ENCODE results near the gene CCR5.

GRCh38 chr3:46338840-46339239 lies 31.9 kb upstream of the CCR5 start:
- TF ChIP-seq POLR2AphosphoS5 (IDR thresholded peaks at IDR 0.05; ENCODE audit: low read depth, low read length) = no peak
- TF ChIP-seq, protein P1, sequence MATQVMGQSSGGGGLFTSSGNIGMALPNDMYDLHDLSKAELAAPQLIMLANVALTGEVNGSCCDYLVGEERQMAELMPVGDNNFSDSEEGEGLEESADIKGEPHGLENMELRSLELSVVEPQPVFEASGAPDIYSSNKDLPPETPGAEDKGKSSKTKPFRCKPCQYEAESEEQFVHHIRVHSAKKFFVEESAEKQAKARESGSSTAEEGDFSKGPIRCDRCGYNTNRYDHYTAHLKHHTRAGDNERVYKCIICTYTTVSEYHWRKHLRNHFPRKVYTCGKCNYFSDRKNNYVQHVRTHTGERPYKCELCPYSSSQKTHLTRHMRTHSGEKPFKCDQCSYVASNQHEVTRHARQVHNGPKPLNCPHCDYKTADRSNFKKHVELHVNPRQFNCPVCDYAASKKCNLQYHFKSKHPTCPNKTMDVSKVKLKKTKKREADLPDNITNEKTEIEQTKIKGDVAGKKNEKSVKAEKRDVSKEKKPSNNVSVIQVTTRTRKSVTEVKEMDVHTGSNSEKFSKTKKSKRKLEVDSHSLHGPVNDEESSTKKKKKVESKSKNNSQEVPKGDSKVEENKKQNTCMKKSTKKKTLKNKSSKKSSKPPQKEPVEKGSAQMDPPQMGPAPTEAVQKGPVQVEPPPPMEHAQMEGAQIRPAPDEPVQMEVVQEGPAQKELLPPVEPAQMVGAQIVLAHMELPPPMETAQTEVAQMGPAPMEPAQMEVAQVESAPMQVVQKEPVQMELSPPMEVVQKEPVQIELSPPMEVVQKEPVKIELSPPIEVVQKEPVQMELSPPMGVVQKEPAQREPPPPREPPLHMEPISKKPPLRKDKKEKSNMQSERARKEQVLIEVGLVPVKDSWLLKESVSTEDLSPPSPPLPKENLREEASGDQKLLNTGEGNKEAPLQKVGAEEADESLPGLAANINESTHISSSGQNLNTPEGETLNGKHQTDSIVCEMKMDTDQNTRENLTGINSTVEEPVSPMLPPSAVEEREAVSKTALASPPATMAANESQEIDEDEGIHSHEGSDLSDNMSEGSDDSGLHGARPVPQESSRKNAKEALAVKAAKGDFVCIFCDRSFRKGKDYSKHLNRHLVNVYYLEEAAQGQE (IDR thresholded peaks at IDR 0.05; ENCODE audit: insufficient read depth in 1 of 2, low read depth in 2 of 2, low read length in 2 of 2) = no peak
- no peak for TF ChIP-seq FOXP2 (optimal IDR thresholded peaks at IDR 0.05; ENCODE audit: borderline replicate concordance, extremely low read depth, extremely low read length, insufficient read depth)
